K562 (cell line): ENCODE measurements around the gene TBCCD1. TPM values are rescaled to one million over a fixed set of nuclear protein-coding genes. Genes with fewer than 3 reads are reported as not detected.

Experiments
- ATAC-seq: fragments of 200-7000 bp; cut with Tn5 transposase; 3 replicates; pipeline ENCODE4 v1.9.1; 2020; ENCODE audit warnings: moderate library complexity
- BruUV-seq: library from RNA; stranded (reverse); fragments of 400-500 nt; replicated peaks from 2 replicates; lab custom pipeline; 2021; lab: Mats Ljungman, UMichigan
- CTCF ChIA-PET: fragments of 300-600 bp; formaldehyde crosslinking; extraction: SDS; loops from one replicate; lab custom pipeline; 2021; ENCODE audit warnings: low intra/inter-chr PET ratio; lab: Yijun Ruan, JAX
- POLR2A ChIA-PET: fragments of 300-600, 350-650 bp; sonication (Branson Sonifier 250); formaldehyde crosslinking; extraction: SDS; loops from one replicate; lab custom pipeline; 2021; ENCODE audit warnings: antibody characterized with exemption, inconsistent platforms; lab: Yijun Ruan, JAX
- DNase-seq, 4 experiments: peaks; one replicate each; pipeline versions ENCODE4 v3.0.0 to v3.0.0-alpha.2; 2011 to 2018; ENCODE audit warnings: low spot score in 3 of 4, mixed read lengths in 3 of 4; ENCODE audit errors: extremely low read depth in 1 of 4
- FAIRE-seq: peaks from 2 replicates; lab custom pipeline; 2011; peaks lifted over from hg19 to GRCh38; lab: Jason Lieb, UNC
- H2AFZ ChIP-seq: 2 replicates; pipeline ENCODE4 v1.6.0; 2011; ENCODE audit warnings: low read depth, low read length, control low read depth, inconsistent platforms
- H3K27ac ChIP-seq: fragments of 200-600 bp; 3 replicates; pipeline ENCODE4 v1.8.0; 2011; ENCODE audit warnings: low read depth, mild to moderate bottlenecking, control low read depth, inconsistent platforms, low read length, moderate library complexity, mixed read lengths; ENCODE audit errors: extremely low read depth
- H3K27me3 ChIP-seq, 2 experiments: fragments of 300-600 bp in 1 of 2; 2 replicates in 1 of 2; 3 replicates in 1 of 2; pipeline versions ENCODE4 v1.6.0 to v1.8.0; 2011; ENCODE audit warnings: inconsistent platforms in 2 of 2, low read length in 2 of 2, mild to moderate bottlenecking in 1 of 2, mixed read lengths in 1 of 2, moderate library complexity in 1 of 2; ENCODE audit not compliant: control insufficient read depth in 2 of 2, insufficient read depth in 2 of 2
- H3K36me3 ChIP-seq: fragments of 300-600 bp; 3 replicates; pipeline ENCODE4 v1.8.0; 2011; ENCODE audit warnings: mild to moderate bottlenecking, low read length, inconsistent platforms; ENCODE audit not compliant: control insufficient read depth, insufficient read depth
- H3K4me1 ChIP-seq, 2 experiments: fragments of 200-600 bp in 1 of 2; replicated peaks in 1 of 2; 2 replicates in 1 of 2; 3 replicates in 1 of 2; pipeline versions ENCODE4 v1.5.1 to v1.8.0; 2011; ENCODE audit warnings: inconsistent platforms in 2 of 2, low read length in 2 of 2, mild to moderate bottlenecking in 1 of 2, mixed read lengths in 1 of 2, moderate library complexity in 1 of 2; ENCODE audit not compliant: control insufficient read depth in 2 of 2, insufficient read depth in 2 of 2
- H3K4me2 ChIP-seq: 2 replicates; pipeline ENCODE4 v1.6.1; 2011; ENCODE audit warnings: low read length, control low read depth, inconsistent platforms, mixed read lengths; ENCODE audit not compliant: insufficient read depth
- H3K4me3 ChIP-seq: fragments of 200-600 bp; sonication (generic), shearing (Covaris generic); 2 replicates; pipeline ENCODE4 v1.5.1; 2016; ENCODE audit warnings: control low read depth, inconsistent platforms
- H3K79me2 ChIP-seq: fragments of 200-600 bp; 3 replicates; pipeline ENCODE4 v1.8.0; 2011; ENCODE audit warnings: low read length, inconsistent platforms; ENCODE audit not compliant: control insufficient read depth, insufficient read depth
- H3K9ac ChIP-seq, 2 experiments: 2 replicates each; pipeline versions ENCODE4 v1.6.0 to v1.6.1; 2011; ENCODE audit warnings: low read depth in 2 of 2, low read length in 2 of 2, control low read depth in 1 of 2, inconsistent platforms in 1 of 2, mild to moderate bottlenecking in 1 of 2, mixed read lengths in 1 of 2; ENCODE audit not compliant: insufficient read depth in 1 of 2
- H3K9me1 ChIP-seq: one replicate; pipeline ENCODE4 v1.6.0; 2011; ENCODE audit warnings: inconsistent platforms, mild to moderate bottlenecking, low read length, moderate library complexity; ENCODE audit not compliant: control insufficient read depth, insufficient read depth
- H3K9me3 ChIP-seq: replicated peaks from 2 replicates; pipeline ENCODE4 v1.5.1; 2011; ENCODE audit warnings: low read depth, low read length, inconsistent platforms; ENCODE audit not compliant: control insufficient read depth, insufficient read depth
- H4K20me1 ChIP-seq: replicated peaks from 2 replicates; pipeline ENCODE4 v1.6.1; 2011; ENCODE audit warnings: low read length, inconsistent platforms, mixed read lengths; ENCODE audit not compliant: control insufficient read depth, insufficient read depth
- E4F1 ChIP-seq: fragments of 250-450 bp; sonication (Bioruptor Pico); IDR thresholded peaks from 2 replicates; pipeline ENCODE4 v1.5.0; 2021; ENCODE audit warnings: mild to moderate bottlenecking, borderline replicate concordance
- GTF2E2 ChIP-seq: fragments of 200-800 bp; sonication (Bioruptor generic); IDR thresholded peaks from 2 replicates; pipeline ENCODE4 v1.6.1; 2016; ENCODE audit warnings: missing genetic modification characterization, missing compliant biosample characterization
- TAF9B ChIP-seq: fragments of 450-650 bp; IDR thresholded peaks from 2 replicates; pipeline ENCODE4 v1.6.1; 2018; ENCODE audit warnings: mild to moderate bottlenecking; ENCODE audit not compliant: partially characterized antibody
- ZNF174 ChIP-seq: fragments of 250-450 bp; sonication (Bioruptor Pico); IDR thresholded peaks from 2 replicates; pipeline ENCODE4 v1.4.0; 2020; ENCODE audit warnings: mild to moderate bottlenecking
- WGBS: fragments of 100-300 bp; shearing (Covaris generic); methylation state at CpG from one replicate; pipeline ENCODE4 v1.1.6; 2016; ENCODE audit warnings: low coverage, mixed read lengths; ENCODE audit not compliant: insufficient coverage; ENCODE audit errors: missing lambda C conversion rate; 5-methylcytosine and 5-hydroxymethylcytosine counted together
- in situ Hi-C: fragments of 300-500 bp; cut with MboI; formaldehyde crosslinking; loops from 4 replicates; pipeline ENCODE4 v1.15.0; 2018; ENCODE audit warnings: inconsistent platforms, mixed read lengths
- intact Hi-C: fragments of 100-400 bp; cut with micrococcal nuclease; formaldehyde crosslinking; loops from 2 replicates; pipeline ENCODE4 v1.14.2; 2022
- polyA plus RNA-seq, 8 experiments: library from polyadenylated mRNA; depleted of rRNA in 4 of 8; stranded (reverse) in 5 of 8; unstranded in 3 of 8; fragments of >200 nt; fragmentation: Nextera tagmentation in 2 of 8; fragmentation: Illumina TruSeq in 1 of 8; extraction: Ambion mirVana in 2 of 8; extraction: Trizol in 1 of 8; gene quantifications; 2 replicates each; pipeline versions ENCODE4 v1.2.1 to v1.2.3, GENCODE V29; 2011 to 2014; ENCODE audit warnings: inconsistent platforms in 1 of 8, missing spikeins in 1 of 8
- total RNA-seq, 7 experiments: library from RNA; depleted of rRNA in 6 of 7; stranded (reverse); fragments of >200 nt in 6 of 7; fragmentation: Illumina TruSeq in 2 of 7; extraction: Trizol in 2 of 7; gene quantifications; 2 replicates each; pipeline versions ENCODE4 v1.2.1 to v1.2.3, GENCODE V29; 2011 to 2021; ENCODE audit warnings: low replicate concordance in 1 of 7

TBCCD1 gene
- total and polyA plus RNA-seq, 9 of the 15 experiments (the other 6 are each of a cell fraction or from before 2014, with no cell fraction given), result 17.7 to 31.1 (median 21.2) TPM

- no peak overlapping the region for H3K4me3 ChIP-seq
- no peaks in the 10 kb centered on the region for H3K4me1 ChIP-seq
- no peak for DNase-seq
- H3K27ac ChIP-seq, result no peak overlapping the region
- FAIRE-seq, result no peak
- ChIA-PET CTCF (no interaction called here), POLR2A (interaction anchor here (0.6 kb wide), 1 partner anchor 97 kb away, joined by 3 read pairs; no protein-coding TSS in a partner anchor)
- H3K4me2 ChIP-seq, result no peak overlapping the region
- in situ Hi-C loops, result no loop called here
- no peaks in the 10 kb centered on the region for H3K9me1 ChIP-seq
- BruUV-seq, result no TSS peak
- no peak overlapping the region for H3K9ac ChIP-seq
- no peaks in the 10 kb centered on the region for H3K9me3 ChIP-seq
- TF ChIP-seq TAF9B (no peak), ZNF174 (CRISPR knock-in tag) (no peak), GTF2E2 (tag) (no peak), E4F1 (CRISPR knock-in tag) (no peak)
- H2AFZ ChIP-seq, result no peak overlapping the region
- H3K36me3 ChIP-seq, result no peaks in the 10 kb centered on the region
- H4K20me1 ChIP-seq, result peaks cover 4% of the 10 kb centered on the region; the same call in 1 of the 2 replicates
- no peak for ATAC-seq
- H3K79me2 ChIP-seq, result no peaks in the 10 kb centered on the region
- intact Hi-C loops, result no loop called here
- H3K27me3 ChIP-seq, result peaks cover 16 to 55% of the 10 kb centered on the region in 2 experiments
- WGBS, result 3% methylated on average over 2 of the region's 2 CpGs
These were observed 60.3 kb downstream of the TBCCD1 start for GRCh38 chr3:186506857-186507256.
